Measurements from ENCODE around the gene ZSWIM1.
A peak's percentile ranks its signal among the peaks of the same experiment; 100 is the strongest.
"Not testable (repeated sequence)": the region's sequence is repeated elsewhere in the genome, so short reads cannot be mapped to it uniquely, and the experiment has no call there.

Gene ZSWIM1

GRCh38 chr20:45931680-45932079 is 50.7 kb downstream of the ZSWIM1 start:
- not testable (repeated sequence) for DNase-seq (ENCODE audit: low spot score)

GRCh38 chr20:45933266-45934045 is 52.4 kb downstream of the ZSWIM1 start:
- DNase-seq (ENCODE audit: low spot score), result peak; percentile 97

GRCh38 chr20:45934046-45934585 is 53.1 kb downstream of the ZSWIM1 start:
- DNase-seq (ENCODE audit: low spot score), result peak; percentile 53
